Upper lobe of right lung (tissue), 1 donor: ENCODE measurements around the gene TUBB3. TPM values are rescaled to one million over a fixed set of nuclear protein-coding genes. Genes with fewer than 3 reads are reported as not detected.
"Not testable (repeated sequence)": the region's sequence is repeated elsewhere in the genome, so short reads cannot be mapped to it uniquely, and the experiment has no call there.

ENCODE experiments used
- ATAC-seq: fragments of 200-7000 bp; cut with Tn5 transposase; one replicate; pipeline ENCODE4 v1.9.1; 2020; ENCODE audit warnings: mild to moderate bottlenecking, moderate library complexity
- DNase-seq: peaks from one replicate; pipeline ENCODE4 v3.0.0-alpha.2; 2020
- H3K27ac ChIP-seq: fragments of 200-600 bp; one replicate; pipeline ENCODE4 v1.8.0; 2022
- H3K27me3 ChIP-seq: fragments of 200-600 bp; one replicate; pipeline ENCODE4 v1.8.0; 2022; ENCODE audit warnings: mild to moderate bottlenecking
- H3K36me3 ChIP-seq: fragments of 200-600 bp; one replicate; pipeline ENCODE4 v1.8.0; 2022
- H3K4me1 ChIP-seq: fragments of 200-600 bp; one replicate; pipeline ENCODE4 v1.8.0; 2022
- H3K4me3 ChIP-seq: fragments of 200-600 bp; one replicate; pipeline ENCODE4 v1.8.0; 2022; ENCODE audit warnings: mild to moderate bottlenecking
- H3K9me3 ChIP-seq: fragments of 200-600 bp; one replicate; pipeline ENCODE4 v1.8.0; 2022
- intact Hi-C: fragments of 100-400 bp; cut with DNase I; formaldehyde crosslinking; loops from one replicate; pipeline ENCODE4 v1.11.0; 2022
- total RNA-seq: library from RNA; stranded (reverse); fragmentation: NEBNext Ultra II Directional; extraction: Animal tissue kit (Norgen Biotek cat#: 25700); gene quantifications from one replicate; pipeline ENCODE4 v1.2.1, GENCODE V29; 2021
- TF ChIP-seq, protein P1 (sequence below): fragments of 200-600 bp; IDR thresholded peaks from one replicate; pipeline ENCODE4 v1.8.0; 2022; ENCODE audit warnings: antibody characterized with exemption
- donor health status: DM: no; HTN: yes; CAD: no; lungs with severe emphysema.

TUBB3 gene
- total RNA-seq, 1 donor from 2014 or later: 1.5 TPM

DNA sequence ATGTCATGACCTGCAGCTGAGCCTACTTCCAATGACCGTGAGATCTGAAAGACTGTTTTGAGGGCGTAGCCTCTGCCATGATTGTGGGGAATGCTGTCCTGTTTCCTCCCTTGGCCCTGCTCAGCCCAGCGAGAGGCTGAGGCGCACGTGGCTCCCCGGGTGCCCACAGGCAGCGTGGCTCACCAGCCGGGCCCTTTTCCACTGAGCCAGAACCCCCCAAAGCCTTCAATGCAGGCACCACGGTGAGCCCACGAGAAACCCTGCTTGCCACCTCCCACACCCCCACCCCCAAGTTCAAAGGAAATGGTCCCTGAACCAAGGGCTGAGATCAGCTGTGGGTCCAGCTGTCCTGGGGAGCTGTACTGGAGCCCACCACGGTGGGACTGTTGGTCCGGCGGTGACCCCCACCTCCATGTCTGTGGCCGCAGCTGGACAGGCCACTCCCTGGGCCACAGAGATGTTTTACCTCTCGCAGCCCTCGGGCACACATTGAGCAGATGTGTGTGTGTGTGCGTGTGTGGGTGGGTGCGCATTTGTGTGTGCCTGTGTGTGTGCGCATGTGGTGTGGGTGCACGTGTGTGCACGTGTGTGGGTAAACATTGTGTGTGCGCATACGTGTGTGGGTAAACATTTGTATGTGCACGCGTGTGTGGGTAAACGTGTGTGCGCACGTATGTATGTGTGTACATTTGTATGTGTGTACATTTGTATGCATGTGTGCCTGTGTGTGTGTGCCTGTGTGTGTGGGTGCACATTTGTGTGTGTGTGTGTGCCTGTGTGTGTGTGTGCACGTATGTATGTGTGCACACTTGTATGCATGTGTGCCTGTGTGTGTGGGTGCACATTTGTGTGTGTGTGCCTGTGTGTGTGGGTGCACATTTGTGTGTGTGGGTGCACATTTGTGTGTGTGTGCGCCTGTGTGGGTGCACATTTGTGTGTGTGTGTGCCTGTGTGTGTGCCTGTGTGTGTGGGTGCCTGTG is 9.4 kb upstream of the TUBB3 start:
- Histone ChIP-seq H3K4me1 (peaks cover 22% of the 10 kb centered on the region), H3K4me3 (no peak overlapping the region), H3K9me3 (no peaks in the 10 kb centered on the region), H3K27me3 (no peaks in the 10 kb centered on the region), H3K27ac (no peak overlapping the region), H3K36me3 (peaks cover 22% of the 10 kb centered on the region)
- intact Hi-C loops: no loop called here
- no peak for DNase-seq
- TF ChIP-seq, protein P1, sequence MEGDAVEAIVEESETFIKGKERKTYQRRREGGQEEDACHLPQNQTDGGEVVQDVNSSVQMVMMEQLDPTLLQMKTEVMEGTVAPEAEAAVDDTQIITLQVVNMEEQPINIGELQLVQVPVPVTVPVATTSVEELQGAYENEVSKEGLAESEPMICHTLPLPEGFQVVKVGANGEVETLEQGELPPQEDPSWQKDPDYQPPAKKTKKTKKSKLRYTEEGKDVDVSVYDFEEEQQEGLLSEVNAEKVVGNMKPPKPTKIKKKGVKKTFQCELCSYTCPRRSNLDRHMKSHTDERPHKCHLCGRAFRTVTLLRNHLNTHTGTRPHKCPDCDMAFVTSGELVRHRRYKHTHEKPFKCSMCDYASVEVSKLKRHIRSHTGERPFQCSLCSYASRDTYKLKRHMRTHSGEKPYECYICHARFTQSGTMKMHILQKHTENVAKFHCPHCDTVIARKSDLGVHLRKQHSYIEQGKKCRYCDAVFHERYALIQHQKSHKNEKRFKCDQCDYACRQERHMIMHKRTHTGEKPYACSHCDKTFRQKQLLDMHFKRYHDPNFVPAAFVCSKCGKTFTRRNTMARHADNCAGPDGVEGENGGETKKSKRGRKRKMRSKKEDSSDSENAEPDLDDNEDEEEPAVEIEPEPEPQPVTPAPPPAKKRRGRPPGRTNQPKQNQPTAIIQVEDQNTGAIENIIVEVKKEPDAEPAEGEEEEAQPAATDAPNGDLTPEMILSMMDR: no peak
- no peak for ATAC-seq

DNA sequence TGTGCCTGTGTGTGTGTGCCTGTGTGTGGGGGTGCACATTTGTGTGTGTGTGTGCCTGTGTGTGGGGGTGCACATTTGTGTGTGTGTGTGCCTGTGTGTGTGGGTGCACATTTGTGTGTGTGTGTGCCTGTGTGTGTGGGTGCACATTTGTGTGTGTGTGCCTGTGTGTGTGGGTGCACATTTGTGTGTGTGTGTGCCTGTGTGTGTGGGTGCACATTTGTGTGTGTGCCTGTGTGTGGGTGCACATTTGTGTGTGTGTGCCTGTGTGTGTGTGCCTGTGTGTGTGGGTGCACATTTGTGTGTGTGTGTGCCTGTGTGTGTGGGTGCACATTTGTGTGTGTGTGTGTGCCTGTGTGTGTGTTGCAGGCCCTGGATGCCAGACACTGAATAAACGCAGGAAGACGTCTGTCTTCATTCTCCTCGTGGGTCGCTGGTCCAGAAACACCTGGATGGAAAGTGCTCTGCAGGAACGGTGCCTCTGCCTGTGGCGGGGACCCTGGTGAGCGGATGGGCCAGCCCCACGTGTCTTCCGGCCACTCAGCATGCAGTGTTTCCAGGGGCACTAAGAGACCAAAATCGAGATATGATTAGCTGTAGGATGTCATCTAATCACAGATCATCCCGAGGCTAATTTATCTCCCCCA is 8.4 kb upstream of the TUBB3 start:
- intact Hi-C loops, DNase-seq, H3K27ac ChIP-seq, ATAC-seq, H3K9me3 ChIP-seq, H3K27me3 ChIP-seq, H3K4me3 ChIP-seq: not testable (repeated sequence)
- H3K4me1 ChIP-seq: peaks cover 25% of the 10 kb centered on the region
- H3K36me3 ChIP-seq: peaks cover 16% of the 10 kb centered on the region

DNA sequence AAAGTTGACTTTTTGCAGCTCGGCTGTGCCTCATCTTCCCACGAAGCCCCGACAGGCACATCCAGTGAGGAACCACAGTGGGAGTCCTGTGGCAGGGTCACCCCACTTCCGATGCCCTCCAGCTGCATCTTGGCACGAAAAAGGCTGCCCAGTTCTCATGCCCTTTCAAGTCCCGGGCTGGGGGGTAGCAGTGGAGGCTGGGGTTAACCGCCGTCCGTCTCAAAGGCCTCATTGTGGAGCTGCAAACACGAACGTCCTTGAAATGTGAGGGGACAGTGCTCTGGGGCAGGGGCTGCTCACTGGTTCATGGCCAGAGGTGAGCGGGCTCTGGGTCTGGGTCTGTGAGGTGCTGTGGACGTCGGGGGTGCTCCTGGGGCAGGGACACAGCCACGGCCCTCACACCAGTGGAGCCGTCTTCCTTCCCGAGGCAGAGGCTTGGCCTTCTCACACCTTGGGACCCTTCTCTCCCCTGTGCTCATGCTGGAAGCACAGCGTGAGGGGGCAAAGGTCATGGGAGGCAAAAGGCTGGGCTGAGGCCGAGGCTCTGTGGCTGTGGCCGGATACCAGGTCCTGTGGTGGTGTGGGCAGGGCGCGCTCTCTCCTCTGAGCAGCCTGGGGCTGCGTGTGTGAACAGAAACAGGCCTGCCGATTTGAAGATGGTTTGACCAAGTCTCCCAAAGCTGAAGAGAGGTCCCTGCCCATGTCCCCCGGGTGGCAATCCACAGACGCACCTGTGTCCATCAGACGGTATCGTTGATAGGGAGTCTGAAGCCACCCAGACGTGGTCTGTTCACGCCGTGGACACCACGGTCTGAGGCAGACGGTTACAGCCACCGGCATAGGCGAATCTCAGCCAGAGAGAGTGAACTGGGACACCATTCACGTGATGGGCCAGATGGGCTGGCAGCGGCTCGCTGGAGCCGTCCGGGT is 7.6 kb upstream of the TUBB3 start:
- no peak for ATAC-seq
- no peak overlapping the region for H3K27ac ChIP-seq
- no peaks in the 10 kb centered on the region for H3K9me3 ChIP-seq
- DNase-seq: no peak
- no peak overlapping the region for H3K4me3 ChIP-seq
- TF ChIP-seq, protein P1: no peak
- H3K4me1 ChIP-seq: peaks cover 20% of the 10 kb centered on the region
- H3K36me3 ChIP-seq: peaks cover 9% of the 10 kb centered on the region
- intact Hi-C loops: no loop called here
- no peaks in the 10 kb centered on the region for H3K27me3 ChIP-seq

DNA sequence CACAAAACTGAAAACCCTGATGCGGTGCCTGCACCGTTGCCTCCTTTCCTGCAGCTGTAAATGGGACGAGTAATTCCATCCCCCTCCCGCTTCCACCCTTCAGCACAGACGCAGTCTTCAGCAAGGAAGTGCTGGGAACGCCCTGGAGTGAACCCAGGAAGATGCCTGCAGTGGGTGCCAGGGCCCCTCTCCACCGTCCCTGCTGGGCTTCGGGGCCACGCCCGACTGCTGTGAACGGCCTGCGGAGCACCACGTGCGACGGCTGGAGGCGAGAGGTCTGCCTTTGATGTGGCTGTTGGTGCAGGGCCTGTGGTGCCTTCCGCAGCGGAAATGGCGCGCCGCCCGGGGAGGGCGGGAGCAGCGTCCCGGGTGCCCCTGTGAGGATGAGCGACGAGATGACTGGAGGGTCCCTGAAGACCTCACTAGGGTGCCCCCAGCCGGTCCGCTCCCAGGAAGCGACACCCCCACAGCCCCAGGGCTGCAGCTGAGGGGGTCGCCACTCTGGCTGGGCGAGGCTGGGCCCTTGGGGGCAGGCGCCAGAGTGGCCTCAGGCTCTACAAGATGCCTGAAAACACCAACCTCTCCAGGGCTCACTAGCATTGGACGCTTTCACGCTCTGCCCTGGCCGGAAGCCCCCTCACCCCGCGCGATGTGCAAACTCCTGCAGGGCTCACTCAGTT is 5.2 kb upstream of the TUBB3 start:
- peaks cover 12% of the 10 kb centered on the region for H3K27me3 ChIP-seq

More for the DNA sequence above, 5.2 kb upstream of the TUBB3 start:
- intact Hi-C loops: no loop called here
- H3K36me3 ChIP-seq: no peaks in the 10 kb centered on the region
- no peak overlapping the region for H3K27ac ChIP-seq
- peak; percentile 89 for DNase-seq
- H3K9me3 ChIP-seq: no peaks in the 10 kb centered on the region
- peak overlapping the region; percentile 28 for H3K4me3 ChIP-seq
- peak; percentile 81 for ATAC-seq
- H3K4me1 ChIP-seq: peaks cover 40% of the 10 kb centered on the region
- TF ChIP-seq, protein P1: no peak
